ENCODE data around the gene TMEM176B.

The TMEM176B gene

GRCh38 chr7:150746921-150747320 lies 53.2 kb downstream of the TMEM176B start:
- no peak for FAIRE-seq

GRCh38 chr7:150745876-150746275 lies 54.3 kb downstream of the TMEM176B start:
- FAIRE-seq, result no peak

- FAIRE-seq, result no peak
Observed at GRCh38 chr7:150745086-150745485, 55.1 kb downstream of the TMEM176B start.

- no peak for FAIRE-seq
Observed at GRCh38 chr7:150744041-150744656, 56.0 kb downstream of the TMEM176B start.

- FAIRE-seq, result no peak
Observed at GRCh38 chr7:150742286-150742968, 57.7 kb downstream of the TMEM176B start.
